Naive B cell (primary cell): ENCODE measurements around the gene NXPH4. TPM values are rescaled to one million over a fixed set of nuclear protein-coding genes. Genes with fewer than 3 reads are reported as not detected.

Source experiments
- ATAC-seq, 2 donors: fragments of 150-1000 bp; cut with Tn5 transposase; 2 replicates each; pipeline ENCODE4 v1.10.0; 2021; ENCODE audit warnings: low read depth in 2 of 2, mild to moderate bottlenecking in 2 of 2, moderate library complexity in 2 of 2
- DNase-seq: peaks from one replicate; pipeline ENCODE4 v3.0.0; 2022
- H3K27ac Mint-ChIP-seq, 6 donors: one replicate each; pipeline ENCODE4 v1.8.0; 2020 to 2022; ENCODE audit warnings: mild to moderate bottlenecking in 6 of 6, mixed read lengths in 6 of 6, moderate library complexity in 5 of 6, inconsistent platforms in 2 of 6
- H3K27me3 Mint-ChIP-seq, 3 donors: one replicate each; pipeline ENCODE4 v1.8.0; 2021 to 2022; ENCODE audit warnings: mixed read lengths in 3 of 3, mild to moderate bottlenecking in 1 of 3
- H3K36me3 Mint-ChIP-seq, 2 donors: one replicate each; pipeline ENCODE4 v1.8.0; 2020 to 2022; ENCODE audit warnings: mixed read lengths in 2 of 2, inconsistent platforms in 1 of 2, mild to moderate bottlenecking in 1 of 2
- H3K4me1 Mint-ChIP-seq, 3 donors: one replicate each; pipeline ENCODE4 v1.8.0; 2020 to 2022; ENCODE audit warnings: mixed read lengths in 3 of 3, inconsistent platforms in 1 of 3, mild to moderate bottlenecking in 1 of 3, moderate library complexity in 1 of 3
- H3K4me3 Mint-ChIP-seq, 8 donors: one replicate each; pipeline ENCODE4 v1.8.0; 2020 to 2022; ENCODE audit warnings: mild to moderate bottlenecking in 8 of 8, mixed read lengths in 8 of 8, moderate library complexity in 8 of 8, inconsistent platforms in 2 of 8
- H3K9me3 Mint-ChIP-seq, 7 donors: one replicate each; pipeline ENCODE4 v1.8.0; 2020 to 2022; ENCODE audit warnings: mixed read lengths in 7 of 7, mild to moderate bottlenecking in 5 of 7, inconsistent platforms in 2 of 7, moderate library complexity in 1 of 7
- polyA plus RNA-seq, 6 donors: library from polyadenylated mRNA; unstranded; fragments of 300-500 nt; fragmentation: Illumina TruSeq; gene quantifications; one replicate each; pipeline ENCODE4 v1.2.3, GENCODE V29; 2021; ENCODE audit warnings: low read depth in 6 of 6

NXPH4 gene
- polyA plus RNA-seq, 6 donors from 2014 or later = 1.2 to 4.9 (median 2.8) TPM

GRCh38 chr12:57219993-57220754 is 3.6 kb downstream of the NXPH4 start:
- ATAC-seq (no peak), DNase-seq (no peak)
- H3K27ac Mint-ChIP-seq = peak overlapping the region in 1 of 6 donors; percentile 19
- H3K9me3 Mint-ChIP-seq = peaks cover 0 to under 1% (median 0%) of the 10 kb centered on the region in 7 donors
- H3K27me3 Mint-ChIP-seq = peaks cover 45 to 83% (median 77%) of the 10 kb centered on the region in 3 donors
- peaks cover 66 to 88% (median 71%) of the 10 kb centered on the region in 3 donors for H3K4me1 Mint-ChIP-seq
- H3K4me3 Mint-ChIP-seq = peak overlapping the region in 6 of 8 donors; percentile 25 to 69 (median 40)
- peaks cover 0 to 17% of the 10 kb centered on the region in 2 donors for H3K36me3 Mint-ChIP-seq

- Mint-ChIP-seq H3K9me3 (peaks cover 0 to 5% (median 0%) of the 10 kb centered on the region in 7 donors), H3K4me1 (peaks cover 64 to 88% (median 70%) of the 10 kb centered on the region in 3 donors), H3K27me3 (peaks cover 45 to 83% (median 81%) of the 10 kb centered on the region in 3 donors), H3K4me3 (peak overlapping the region in 5 of 8 donors; percentile 7 to 74 (median 26)), H3K27ac (peak overlapping the region in 1 of 6 donors; percentile 32), H3K36me3 (peaks cover 0 to 17% of the 10 kb centered on the region in 2 donors)
- DNase-seq (no peak), ATAC-seq (no peak)
Measured at GRCh38 chr12:57220770-57221168, 4.2 kb downstream of the NXPH4 start.

- peaks cover 44 to 84% (median 84%) of the 10 kb centered on the region in 3 donors for H3K27me3 Mint-ChIP-seq
- H3K4me1 Mint-ChIP-seq = peaks cover 67 to 90% (median 72%) of the 10 kb centered on the region in 3 donors
- DNase-seq = no peak
- peaks cover 0 to 17% of the 10 kb centered on the region in 2 donors for H3K36me3 Mint-ChIP-seq
- H3K27ac Mint-ChIP-seq = peak overlapping the region in 3 of 6 donors; percentile 6 to 31 (median 26)
- H3K4me3 Mint-ChIP-seq = peak overlapping the region in 4 of 8 donors; percentile 4 to 78 (median 24)
- peaks cover 0 to 5% (median 0%) of the 10 kb centered on the region in 7 donors for H3K9me3 Mint-ChIP-seq
- no peak for ATAC-seq
Measured at GRCh38 chr12:57221169-57221917, 4.7 kb downstream of the NXPH4 start.

- H3K4me1 Mint-ChIP-seq = peaks cover 72 to 94% (median 78%) of the 10 kb centered on the region in 3 donors
- H3K9me3 Mint-ChIP-seq = peaks cover 0 to 5% (median 0%) of the 10 kb centered on the region in 7 donors
- peaks cover 0 to 17% of the 10 kb centered on the region in 2 donors for H3K36me3 Mint-ChIP-seq
- peak overlapping the region in 2 of 6 donors; percentile 20 to 25 for H3K27ac Mint-ChIP-seq
- no peak for ATAC-seq
- peak overlapping the region in 3 of 8 donors; percentile 28 to 76 (median 40) for H3K4me3 Mint-ChIP-seq
- H3K27me3 Mint-ChIP-seq = peaks cover 45 to 85% (median 80%) of the 10 kb centered on the region in 3 donors
- DNase-seq = no peak
Measured at GRCh38 chr12:57222286-57223190, 5.9 kb downstream of the NXPH4 start.

GRCh38 chr12:57223191-57224165 is 6.9 kb downstream of the NXPH4 start:
- Mint-ChIP-seq H3K9me3 (peaks cover 0 to 5% (median 0%) of the 10 kb centered on the region in 7 donors), H3K27me3 (peaks cover 46 to 78% (median 70%) of the 10 kb centered on the region in 3 donors), H3K27ac (peak overlapping the region in 4 of 6 donors; percentile 29 to 79 (median 66)), H3K36me3 (peaks cover 0 to 17% of the 10 kb centered on the region in 2 donors), H3K4me1 (peaks cover 66 to 89% (median 75%) of the 10 kb centered on the region in 3 donors), H3K4me3 (peak overlapping the region in 5 of 8 donors; percentile 4 to 80 (median 61))
- DNase-seq (no peak), ATAC-seq (no peak)

- H3K4me3 Mint-ChIP-seq = peak overlapping the region; percentile 19 to 77 (median 54)
- H3K4me1 Mint-ChIP-seq = peaks cover 64 to 87% (median 75%) of the 10 kb centered on the region in 3 donors
- DNase-seq (no peak), ATAC-seq (no peak)
- peaks cover 0 to 17% of the 10 kb centered on the region in 2 donors for H3K36me3 Mint-ChIP-seq
- H3K27me3 Mint-ChIP-seq = peaks cover 41 to 68% (median 61%) of the 10 kb centered on the region in 3 donors
- H3K27ac Mint-ChIP-seq = peak overlapping the region in 4 of 6 donors; percentile 23 to 72 (median 30)
- peaks cover 0 to 5% (median 0%) of the 10 kb centered on the region in 7 donors for H3K9me3 Mint-ChIP-seq
Measured at GRCh38 chr12:57224278-57224972, 7.8 kb downstream of the NXPH4 start.

- H3K36me3 Mint-ChIP-seq = peaks cover 0 to 19% of the 10 kb centered on the region in 2 donors
- peaks cover 66 to 89% (median 78%) of the 10 kb centered on the region in 3 donors for H3K4me1 Mint-ChIP-seq
- peak; percentile 64 to 74 for ATAC-seq
Measured at GRCh38 chr12:57224973-57225679, 8.5 kb downstream of the NXPH4 start.

GRCh38 chr12:57225680-57226210 is 9.2 kb downstream of the NXPH4 start:
- peaks cover 68 to 91% (median 81%) of the 10 kb centered on the region in 3 donors for H3K4me1 Mint-ChIP-seq
- peaks cover 0 to 5% (median 0%) of the 10 kb centered on the region in 7 donors for H3K9me3 Mint-ChIP-seq
- peak overlapping the region in 5 of 6 donors; percentile 23 to 95 (median 90) for H3K27ac Mint-ChIP-seq
- peaks cover 32 to 55% (median 49%) of the 10 kb centered on the region in 3 donors for H3K27me3 Mint-ChIP-seq
- H3K4me3 Mint-ChIP-seq = peak overlapping the region in 7 of 8 donors; percentile 24 to 88 (median 72)
- H3K36me3 Mint-ChIP-seq = peaks cover 0 to 21% of the 10 kb centered on the region in 2 donors
- ATAC-seq (no peak), DNase-seq (no peak)

More at GRCh38 chr12:57224973-57225679, 8.5 kb downstream of the NXPH4 start:
- Mint-ChIP-seq H3K9me3 (peaks cover 0 to 5% (median 0%) of the 10 kb centered on the region in 7 donors), H3K27me3 (peaks cover 35 to 61% (median 54%) of the 10 kb centered on the region in 3 donors), H3K4me3 (peak overlapping the region in 7 of 8 donors; percentile 44 to 88 (median 72)), H3K27ac (peak overlapping the region in 5 of 6 donors; percentile 23 to 95 (median 90))
- DNase-seq = peak; percentile 73

GRCh38 chr12:57226588-57227314 is 10.2 kb downstream of the NXPH4 start:
- Mint-ChIP-seq H3K4me1 (peaks cover 62 to 91% (median 81%) of the 10 kb centered on the region in 3 donors), H3K4me3 (peak overlapping the region; percentile 66 to 88 (median 76)), H3K9me3 (peaks cover 0 to 5% (median 0%) of the 10 kb centered on the region in 7 donors), H3K27ac (peak overlapping the region in 4 of 6 donors; percentile 16 to 90 (median 78)), H3K36me3 (peaks cover 0 to 11% of the 10 kb centered on the region in 2 donors), H3K27me3 (peaks cover 25 to 45% (median 39%) of the 10 kb centered on the region in 3 donors)
- ATAC-seq = no peak
- DNase-seq = no peak
